ENCODE results near the gene TRIM66.

Gene TRIM66

DNA sequence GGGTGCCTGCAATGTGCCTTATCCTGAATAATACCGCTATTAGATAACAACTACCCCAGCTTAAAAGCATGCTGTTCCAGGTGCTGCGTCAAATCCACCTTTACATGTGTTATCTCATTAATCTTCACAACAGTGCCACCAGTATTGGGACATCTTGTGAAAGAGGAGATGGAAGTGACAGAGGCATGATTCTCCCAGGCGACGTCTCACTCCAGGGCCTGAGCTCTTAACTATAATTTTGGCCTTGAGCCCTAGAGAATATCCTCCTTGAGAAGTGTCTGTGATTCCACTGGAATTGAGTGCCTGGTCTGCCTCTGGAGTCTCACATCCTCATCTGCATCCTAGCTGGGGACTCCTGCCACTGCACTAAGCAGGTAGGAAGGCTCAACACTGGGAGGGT lies 43.9 kb upstream of the TRIM66 start:
- TF ChIP-seq, protein P1, sequence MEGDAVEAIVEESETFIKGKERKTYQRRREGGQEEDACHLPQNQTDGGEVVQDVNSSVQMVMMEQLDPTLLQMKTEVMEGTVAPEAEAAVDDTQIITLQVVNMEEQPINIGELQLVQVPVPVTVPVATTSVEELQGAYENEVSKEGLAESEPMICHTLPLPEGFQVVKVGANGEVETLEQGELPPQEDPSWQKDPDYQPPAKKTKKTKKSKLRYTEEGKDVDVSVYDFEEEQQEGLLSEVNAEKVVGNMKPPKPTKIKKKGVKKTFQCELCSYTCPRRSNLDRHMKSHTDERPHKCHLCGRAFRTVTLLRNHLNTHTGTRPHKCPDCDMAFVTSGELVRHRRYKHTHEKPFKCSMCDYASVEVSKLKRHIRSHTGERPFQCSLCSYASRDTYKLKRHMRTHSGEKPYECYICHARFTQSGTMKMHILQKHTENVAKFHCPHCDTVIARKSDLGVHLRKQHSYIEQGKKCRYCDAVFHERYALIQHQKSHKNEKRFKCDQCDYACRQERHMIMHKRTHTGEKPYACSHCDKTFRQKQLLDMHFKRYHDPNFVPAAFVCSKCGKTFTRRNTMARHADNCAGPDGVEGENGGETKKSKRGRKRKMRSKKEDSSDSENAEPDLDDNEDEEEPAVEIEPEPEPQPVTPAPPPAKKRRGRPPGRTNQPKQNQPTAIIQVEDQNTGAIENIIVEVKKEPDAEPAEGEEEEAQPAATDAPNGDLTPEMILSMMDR (conservative IDR thresholded peaks at IDR 0.05; ENCODE audit: low read depth, low read length), result no peak
- no peak overlapping the region for H3K4me3 ChIP-seq (ENCODE audit: low read depth, low read length)

DNA sequence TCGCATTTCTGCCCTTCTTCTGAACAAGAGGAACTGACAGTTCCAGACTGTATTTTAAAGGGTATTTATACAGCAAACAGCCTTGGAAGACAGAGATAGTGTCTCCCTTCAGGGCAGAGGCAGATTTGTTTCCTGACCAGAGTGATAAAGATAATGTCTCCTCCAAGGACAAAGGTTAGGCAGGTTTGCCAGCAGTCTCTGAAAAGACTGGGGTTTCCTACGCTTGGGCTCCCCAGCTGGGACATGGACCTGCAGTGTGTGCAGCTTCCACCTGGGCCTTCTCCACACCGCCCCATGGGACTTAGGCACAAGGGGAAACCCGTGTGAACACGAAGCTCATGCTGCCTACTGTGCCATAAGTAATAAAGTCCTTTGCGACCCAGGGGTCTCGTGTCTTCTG lies 42.2 kb upstream of the TRIM66 start:
- TF ChIP-seq, protein P1 (conservative IDR thresholded peaks at IDR 0.05; ENCODE audit: low read depth, low read length), result no peak
- DNase-seq (ENCODE audit: low read depth), result no peak
- no peak overlapping the region for H3K4me3 ChIP-seq (ENCODE audit: low read depth, low read length)

More for the DNA sequence above, 43.9 kb upstream of the TRIM66 start:
- no peak for DNase-seq (ENCODE audit: low read depth)

- DNase-seq (ENCODE audit: low read depth), result no peak
- H3K4me3 ChIP-seq (ENCODE audit: low read depth, low read length), result no peak overlapping the region
- TF ChIP-seq, protein P1 (conservative IDR thresholded peaks at IDR 0.05; ENCODE audit: low read depth, low read length), result no peak
Observed at GRCh38 chr11:8723711-8724110, 41.2 kb upstream of the TRIM66 start.

GRCh38 chr11:8722809-8723208 lies 40.3 kb upstream of the TRIM66 start:
- H3K4me3 ChIP-seq (ENCODE audit: low read depth, low read length), result no peak overlapping the region
- TF ChIP-seq, protein P1 (conservative IDR thresholded peaks at IDR 0.05; ENCODE audit: low read depth, low read length), result no peak
- no peak for DNase-seq (ENCODE audit: low read depth)

DNA sequence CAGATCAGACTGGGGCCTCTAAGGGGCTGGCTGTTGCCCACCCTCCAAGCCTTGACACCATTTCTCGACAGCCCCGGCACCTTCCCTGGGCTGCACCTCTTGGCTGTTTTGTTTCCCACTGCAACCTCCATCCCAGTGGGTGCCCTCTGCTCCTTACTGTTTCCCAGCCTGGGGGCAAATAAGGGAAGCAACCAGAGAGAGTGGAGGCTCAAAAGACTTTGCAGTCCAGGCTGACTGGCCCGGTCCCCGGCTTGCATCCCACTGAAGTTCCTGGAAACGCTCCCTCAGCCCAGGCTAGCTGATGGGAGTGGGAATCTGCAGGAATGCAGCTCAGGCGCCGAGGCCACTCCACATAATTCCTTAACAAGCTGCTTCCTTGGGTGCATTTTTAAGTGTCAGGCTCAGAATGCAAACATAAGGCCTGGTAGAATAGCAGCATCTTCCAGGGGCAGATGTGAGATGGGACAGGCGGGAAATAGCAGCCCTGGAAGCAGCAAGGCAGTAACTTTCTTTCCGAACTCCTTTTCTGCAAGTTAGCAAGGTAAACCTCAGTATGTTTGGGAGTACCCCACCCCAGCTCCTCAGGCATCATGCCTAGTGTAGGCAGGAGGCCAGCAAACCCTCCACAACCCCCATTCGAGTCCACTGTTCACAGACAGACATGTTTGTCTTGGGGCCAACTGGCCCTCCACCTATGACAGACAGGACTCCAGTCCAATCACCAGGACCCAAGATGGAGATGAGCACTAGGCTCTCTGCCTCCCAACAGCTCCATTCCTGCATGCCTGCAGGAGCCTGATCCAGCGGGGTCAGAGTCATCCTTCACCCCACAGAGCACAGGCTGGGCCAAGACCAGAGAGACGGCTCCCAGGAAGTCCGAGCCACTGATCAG lies 39.4 kb upstream of the TRIM66 start:
- TF ChIP-seq, protein P1 (conservative IDR thresholded peaks at IDR 0.05; ENCODE audit: low read depth, low read length), result no peak
- peak; percentile 74 for DNase-seq (ENCODE audit: low read depth)
- H3K4me3 ChIP-seq (ENCODE audit: low read depth, low read length), result no peak overlapping the region

DNA sequence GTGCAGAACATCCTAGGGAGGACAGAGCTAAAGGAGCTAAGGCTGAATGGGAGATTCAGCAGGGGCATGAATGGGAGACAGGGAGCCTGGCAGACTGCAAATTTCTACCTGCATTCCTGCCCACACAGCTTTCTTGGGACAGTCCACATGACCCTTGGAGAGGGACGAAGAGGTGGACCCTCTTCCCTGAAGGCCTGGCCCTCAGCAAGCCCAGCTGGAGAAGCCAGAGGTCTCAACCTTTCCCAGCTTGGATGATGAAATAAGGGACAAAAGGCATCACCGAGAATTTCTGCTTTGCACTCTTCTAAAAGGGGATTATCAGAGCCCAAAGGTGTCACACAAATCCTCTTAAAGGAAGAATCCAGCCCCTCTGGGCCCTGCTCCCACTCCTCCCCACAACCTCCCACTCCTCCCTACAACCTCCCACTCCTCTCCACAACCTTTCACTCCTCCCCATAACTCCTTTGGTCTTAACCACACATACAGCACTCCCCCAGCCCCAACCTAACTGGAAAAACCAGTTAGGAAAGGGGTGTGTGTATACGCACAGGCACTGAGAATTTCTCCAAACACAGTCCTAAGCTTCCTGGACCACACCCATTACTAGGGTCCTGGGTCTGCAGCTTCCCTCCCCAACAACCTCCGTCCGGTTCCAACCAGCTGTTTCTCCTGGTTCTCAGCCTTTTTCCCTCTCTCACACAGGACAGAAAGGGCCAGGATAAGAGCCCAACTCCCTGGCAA lies 38.6 kb upstream of the TRIM66 start:
- TF ChIP-seq, protein P1 (conservative IDR thresholded peaks at IDR 0.05; ENCODE audit: low read depth, low read length), result no peak
- H3K4me3 ChIP-seq (ENCODE audit: low read depth, low read length), result no peak overlapping the region
- DNase-seq (ENCODE audit: low read depth), result no peak

Measured in choroid plexus epithelial cell (primary cell).